HG02571 (cell line): Measurements from ENCODE around the gene BPHL.
"Not testable (repeated sequence)": the region's sequence is repeated elsewhere in the genome, so short reads cannot be mapped to it uniquely, and the experiment has no call there.

Experiments used
- ATAC-seq: cut with Tn5 transposase; IDR thresholded peaks from one replicate; pipeline ENCODE4 v1.9.1; 2021; ENCODE audit warnings: mild to moderate bottlenecking, moderate library complexity; ENCODE audit not compliant: unreplicated experiment

BPHL gene

GRCh38 chr6:3176562-3177355 is 58.2 kb downstream of the BPHL start:
- no peak for ATAC-seq

- ATAC-seq = not testable (repeated sequence)
Measured at GRCh38 chr6:3178666-3179065, 60.2 kb downstream of the BPHL start.

- not testable (repeated sequence) for ATAC-seq
Measured at GRCh38 chr6:3179945-3180344, 61.4 kb downstream of the BPHL start.

- no peak for ATAC-seq
Measured at GRCh38 chr6:3181105-3181504, 62.6 kb downstream of the BPHL start.

- ATAC-seq = no peak
Measured at GRCh38 chr6:3183066-3183465, 64.6 kb downstream of the BPHL start.

GRCh38 chr6:3186974-3187382 is 68.5 kb downstream of the BPHL start:
- no peak for ATAC-seq

GRCh38 chr6:3188262-3188661 is 69.8 kb downstream of the BPHL start:
- ATAC-seq = no peak

- ATAC-seq = not testable (repeated sequence)
Measured at GRCh38 chr6:3189192-3189591, 70.7 kb downstream of the BPHL start.

GRCh38 chr6:3190056-3190455 is 71.5 kb downstream of the BPHL start:
- ATAC-seq = no peak

GRCh38 chr6:3190779-3191178 is 72.3 kb downstream of the BPHL start:
- ATAC-seq = no peak

- ATAC-seq = no peak
Measured at GRCh38 chr6:3193102-3193849, 74.8 kb downstream of the BPHL start.

GRCh38 chr6:3194535-3195419 is 76.3 kb downstream of the BPHL start:
- ATAC-seq = no peak

- no peak for ATAC-seq
Measured at GRCh38 chr6:3195420-3195694, 76.8 kb downstream of the BPHL start.

GRCh38 chr6:3195695-3196497 is 77.4 kb downstream of the BPHL start:
- ATAC-seq = no peak

GRCh38 chr6:3196770-3197169 is 78.3 kb downstream of the BPHL start:
- no peak for ATAC-seq

GRCh38 chr6:3197734-3198133 is 79.2 kb downstream of the BPHL start:
- not testable (repeated sequence) for ATAC-seq

- no peak for ATAC-seq
Measured at GRCh38 chr6:3199382-3199781, 80.9 kb downstream of the BPHL start.

- no peak for ATAC-seq
Measured at GRCh38 chr6:3200682-3201081, 82.2 kb downstream of the BPHL start.

- ATAC-seq = no peak
Measured at GRCh38 chr6:3201388-3201787, 82.9 kb downstream of the BPHL start.
